Peyer's patch (tissue), 4 donors: ENCODE data around the gene KRTAP13-2.

ENCODE experiments used
- POLR2A ChIP-seq, 2 donors: fragments of 450-650 bp; IDR thresholded peaks; one replicate each; pipeline ENCODE4 v1.5.1; 2017; ENCODE audit warnings: antibody characterized with exemption in 2 of 2, mild to moderate bottlenecking in 2 of 2, moderate library complexity in 2 of 2
- TF ChIP-seq, protein P1 (sequence below), 6 experiments: fragments of 450-650 bp in 4 of 6; fragments of 200-600 bp in 2 of 6; sonication (generic) in 1 of 6; IDR thresholded peaks; one replicate each; pipeline ENCODE4 v1.5.1; 2017 to 2019; ENCODE audit warnings: antibody characterized with exemption in 6 of 6, mild to moderate bottlenecking in 3 of 6, moderate library complexity in 1 of 6

DNA sequence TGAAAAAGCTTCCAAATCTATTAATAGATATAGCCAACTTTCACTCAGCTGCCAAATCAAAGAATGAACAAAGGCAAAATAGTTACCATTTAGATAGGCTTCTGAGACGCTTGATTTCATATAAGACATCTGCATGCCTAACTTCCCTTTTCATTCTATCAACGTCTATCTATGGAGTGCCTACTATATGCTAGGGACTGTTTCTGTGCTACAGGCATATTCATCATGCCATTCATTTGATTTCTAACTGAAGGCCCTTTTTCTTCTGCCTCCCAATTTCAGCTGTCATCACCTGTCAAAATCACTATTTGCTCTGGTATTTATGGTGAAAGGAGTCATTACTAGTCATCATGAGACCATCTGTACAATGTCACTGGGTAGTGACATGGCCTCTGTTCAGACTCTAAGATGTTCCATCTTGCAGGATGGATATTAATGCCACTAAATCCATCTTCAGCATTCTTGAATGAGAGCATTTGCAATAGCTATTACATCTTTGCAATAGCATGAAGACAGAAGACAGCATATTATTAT is 19.5 kb upstream of the KRTAP13-2 start:
- TF ChIP-seq, protein P1, sequence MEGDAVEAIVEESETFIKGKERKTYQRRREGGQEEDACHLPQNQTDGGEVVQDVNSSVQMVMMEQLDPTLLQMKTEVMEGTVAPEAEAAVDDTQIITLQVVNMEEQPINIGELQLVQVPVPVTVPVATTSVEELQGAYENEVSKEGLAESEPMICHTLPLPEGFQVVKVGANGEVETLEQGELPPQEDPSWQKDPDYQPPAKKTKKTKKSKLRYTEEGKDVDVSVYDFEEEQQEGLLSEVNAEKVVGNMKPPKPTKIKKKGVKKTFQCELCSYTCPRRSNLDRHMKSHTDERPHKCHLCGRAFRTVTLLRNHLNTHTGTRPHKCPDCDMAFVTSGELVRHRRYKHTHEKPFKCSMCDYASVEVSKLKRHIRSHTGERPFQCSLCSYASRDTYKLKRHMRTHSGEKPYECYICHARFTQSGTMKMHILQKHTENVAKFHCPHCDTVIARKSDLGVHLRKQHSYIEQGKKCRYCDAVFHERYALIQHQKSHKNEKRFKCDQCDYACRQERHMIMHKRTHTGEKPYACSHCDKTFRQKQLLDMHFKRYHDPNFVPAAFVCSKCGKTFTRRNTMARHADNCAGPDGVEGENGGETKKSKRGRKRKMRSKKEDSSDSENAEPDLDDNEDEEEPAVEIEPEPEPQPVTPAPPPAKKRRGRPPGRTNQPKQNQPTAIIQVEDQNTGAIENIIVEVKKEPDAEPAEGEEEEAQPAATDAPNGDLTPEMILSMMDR (IDR thresholded peaks at IDR 0.05) = no peak
- no peak for TF ChIP-seq POLR2A (IDR thresholded peaks at IDR 0.05)
